ENCODE data around the gene NUDCD2.
"Not testable (repeated sequence)": the region's sequence is repeated elsewhere in the genome, so short reads cannot be mapped to it uniquely, and the experiment has no call there.

NUDCD2 gene

DNA sequence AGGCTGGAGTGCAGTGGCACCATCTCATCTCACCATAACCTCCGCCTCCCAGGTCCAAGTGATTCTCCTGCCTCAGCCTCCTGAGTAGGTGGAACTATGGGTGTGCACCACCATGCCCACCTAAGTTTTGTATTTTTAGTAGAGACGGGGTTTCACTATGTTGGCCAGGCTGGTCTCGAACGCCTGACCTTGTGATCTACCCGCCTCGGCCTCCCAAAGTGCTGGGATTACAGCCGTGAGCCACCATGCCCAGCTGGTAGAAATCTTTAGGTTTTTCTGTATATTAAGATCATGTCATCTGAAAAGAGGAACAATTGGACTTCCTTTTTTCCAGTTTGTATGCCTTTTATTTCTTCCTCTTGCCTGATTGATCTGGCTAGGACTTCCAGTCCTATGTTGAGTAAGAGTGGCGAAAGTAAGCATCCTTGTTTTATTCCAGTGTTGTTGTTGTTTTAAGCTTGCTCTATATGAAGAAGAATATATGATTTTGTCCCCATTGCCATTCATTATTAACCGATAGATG is 63.0 kb downstream of the NUDCD2 start:
- H3K9me3 Mint-ChIP-seq, H3K36me3 Mint-ChIP-seq, H3K27ac Mint-ChIP-seq, DNase-seq, H3K27me3 Mint-ChIP-seq, H3K4me3 Mint-ChIP-seq, H3K4me1 Mint-ChIP-seq: not testable (repeated sequence)
- CTCF ChIA-PET, result interaction anchor here (1.4 kb wide), 1 partner anchor 8 kb away, joined by 3 read pairs; no protein-coding TSS in a partner anchor
